Measurements from ENCODE around the gene DVL1. TPM values are rescaled to one million over a fixed set of nuclear protein-coding genes. Genes with fewer than 3 reads are reported as not detected.

DVL1 gene
- total and polyA plus RNA-seq, 10 of the 15 experiments (the other 5 are each of a cell fraction or from before 2014, with no cell fraction given), result 0.10 to 31.1 (median 4.6) TPM

DNA sequence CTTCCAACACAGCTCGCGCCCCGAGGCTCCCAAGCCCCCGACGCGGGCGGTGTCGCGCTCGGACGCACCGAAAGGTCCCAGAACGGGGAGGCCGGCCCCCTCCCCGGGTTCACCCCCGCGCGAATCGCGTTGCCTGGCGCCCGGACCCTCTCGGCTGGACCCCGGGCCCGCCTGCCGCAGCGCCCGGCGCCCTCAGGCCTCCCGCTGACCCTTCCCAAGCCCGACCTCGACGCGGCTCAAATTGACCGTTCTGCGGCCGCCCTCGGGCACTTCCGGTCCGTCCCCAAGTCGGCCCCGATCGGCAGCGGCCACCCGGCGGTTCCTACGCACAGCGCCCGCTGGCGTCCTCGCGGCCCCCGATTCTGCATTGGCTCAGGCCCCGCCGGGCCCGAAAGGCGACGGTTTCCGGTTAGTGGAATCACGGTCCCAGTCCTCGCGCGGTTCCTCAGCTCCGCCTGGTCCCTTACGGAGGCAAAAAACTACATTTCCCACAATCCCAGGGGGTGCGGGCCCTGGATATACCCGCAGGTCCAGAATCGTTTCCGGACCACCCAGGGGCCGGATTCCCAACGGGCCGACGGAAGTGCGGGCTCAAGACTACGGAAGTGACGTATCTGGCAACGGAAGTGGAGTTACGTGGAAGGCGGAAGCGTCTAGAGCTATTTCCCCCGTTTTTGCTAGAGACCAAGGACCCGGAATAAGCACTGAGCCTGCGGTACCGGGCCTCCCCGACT is 25.9 kb upstream of the DVL1 start, which contains the start of gene AURKAIP1:
AURKAIP1 (minus strand) TSS at position 279 of the 734 bp plus-strand sequence. CDS start 451 bp downstream, outside the sequence.
- H3K4me1 ChIP-seq (ENCODE audit: control insufficient read depth, insufficient read depth, low read length), result peaks cover 24% of the 10 kb centered on the region
- peak within 1 kb of the TSS; percentile 95 for H3K9ac ChIP-seq (ENCODE audit: control insufficient read depth, insufficient read depth, low read length)
- ChIA-PET SMC1A (ENCODE audit: uncharacterized antibody, unreplicated experiment) (interaction anchor here (0.6 to 1.5 kb wide), 6 partner anchors 31 to 131 kb away, joined by 3 to 5 read pairs (median 3); no protein-coding TSS in a partner anchor), RAD21 (ENCODE audit: unreplicated experiment) (interaction anchor here (1.2 to 1.4 kb wide), 5 partner anchors 24 to 131 kb away, joined by 3 to 6 read pairs (median 4); partner anchors contain the start of gene CCNL2), POLR2A (interaction anchor here (0.5 to 2.5 kb wide), 9 partner anchors 15 to 130 kb away, joined by 3 to 17 read pairs (median 3); partner anchors contain the start of gene CCNL2), CTCF (interaction anchor here (0.8 to 1.8 kb wide), 10 partner anchors 23 to 144 kb away, joined by 3 to 5 read pairs (median 4); partner anchors contain the start of genes CCNL2 and MRPL20)
- H3K79me2 ChIP-seq (ENCODE audit: control insufficient read depth, insufficient read depth, low read length), result peaks cover 30% of the 10 kb centered on the region
- H3K4me3 ChIP-seq, result peak within 1 kb of the TSS; percentile 94
- peak within 1 kb of the TSS; percentile 86 for H3K27ac ChIP-seq (ENCODE audit: control insufficient read depth, insufficient read depth)
- H2AFZ ChIP-seq (ENCODE audit: control insufficient read depth, low read depth, low read length), result peak within 1 kb of the TSS; percentile 67
- in situ Hi-C loops (cut with MboI), result no loop called here
- peak; percentile 94 for ATAC-seq
- DNase-seq (ENCODE audit: low read depth, low spot score), result peak; percentile 98
- H4K20me1 ChIP-seq (ENCODE audit: control insufficient read depth, insufficient read depth), result no peaks in the 10 kb centered on the region
- peaks cover 0 to 3% of the 10 kb centered on the region in 2 experiments; a peak in 2 of 4 replicates for H3K36me3 ChIP-seq (ENCODE audit: control insufficient read depth in 2 of 2, insufficient read depth in 2 of 2, low read length in 1 of 2)
- FAIRE-seq, result peak; percentile 100
- H3K27me3 ChIP-seq (replicated peaks in 1 of 2; ENCODE audit: control insufficient read depth in 2 of 2, insufficient read depth in 2 of 2, low read length in 1 of 2), result no peaks in the 10 kb centered on the region
- H3K9me3 ChIP-seq (replicated peaks; ENCODE audit: control insufficient read depth, insufficient read depth, low read length), result no peaks in the 10 kb centered on the region
- WGBS (ENCODE audit: insufficient coverage, insufficient replicate concordance, low lambda C conversion rate, missing lambda C conversion rate), result 1% methylated on average over 85 of the region's 85 CpGs
- H3K4me2 ChIP-seq (ENCODE audit: control insufficient read depth, insufficient read depth), result peak within 1 kb of the TSS; percentile 95
- intact Hi-C loops (cut with micrococcal nuclease; ENCODE audit: unreplicated experiment), result loop anchor here (2.0 to 10.0 kb wide), 2 partner anchors 66 to 130 kb away; partner anchors contain the start of gene PUSL1
- BruUV-seq (replicated peaks), result no TSS peak
- TF ChIP-seq POLR2A (IDR thresholded peaks at IDR 0.05; ENCODE audit: low read depth, low read length), result peak; percentile 86
- TF ChIP-seq, protein P1, sequence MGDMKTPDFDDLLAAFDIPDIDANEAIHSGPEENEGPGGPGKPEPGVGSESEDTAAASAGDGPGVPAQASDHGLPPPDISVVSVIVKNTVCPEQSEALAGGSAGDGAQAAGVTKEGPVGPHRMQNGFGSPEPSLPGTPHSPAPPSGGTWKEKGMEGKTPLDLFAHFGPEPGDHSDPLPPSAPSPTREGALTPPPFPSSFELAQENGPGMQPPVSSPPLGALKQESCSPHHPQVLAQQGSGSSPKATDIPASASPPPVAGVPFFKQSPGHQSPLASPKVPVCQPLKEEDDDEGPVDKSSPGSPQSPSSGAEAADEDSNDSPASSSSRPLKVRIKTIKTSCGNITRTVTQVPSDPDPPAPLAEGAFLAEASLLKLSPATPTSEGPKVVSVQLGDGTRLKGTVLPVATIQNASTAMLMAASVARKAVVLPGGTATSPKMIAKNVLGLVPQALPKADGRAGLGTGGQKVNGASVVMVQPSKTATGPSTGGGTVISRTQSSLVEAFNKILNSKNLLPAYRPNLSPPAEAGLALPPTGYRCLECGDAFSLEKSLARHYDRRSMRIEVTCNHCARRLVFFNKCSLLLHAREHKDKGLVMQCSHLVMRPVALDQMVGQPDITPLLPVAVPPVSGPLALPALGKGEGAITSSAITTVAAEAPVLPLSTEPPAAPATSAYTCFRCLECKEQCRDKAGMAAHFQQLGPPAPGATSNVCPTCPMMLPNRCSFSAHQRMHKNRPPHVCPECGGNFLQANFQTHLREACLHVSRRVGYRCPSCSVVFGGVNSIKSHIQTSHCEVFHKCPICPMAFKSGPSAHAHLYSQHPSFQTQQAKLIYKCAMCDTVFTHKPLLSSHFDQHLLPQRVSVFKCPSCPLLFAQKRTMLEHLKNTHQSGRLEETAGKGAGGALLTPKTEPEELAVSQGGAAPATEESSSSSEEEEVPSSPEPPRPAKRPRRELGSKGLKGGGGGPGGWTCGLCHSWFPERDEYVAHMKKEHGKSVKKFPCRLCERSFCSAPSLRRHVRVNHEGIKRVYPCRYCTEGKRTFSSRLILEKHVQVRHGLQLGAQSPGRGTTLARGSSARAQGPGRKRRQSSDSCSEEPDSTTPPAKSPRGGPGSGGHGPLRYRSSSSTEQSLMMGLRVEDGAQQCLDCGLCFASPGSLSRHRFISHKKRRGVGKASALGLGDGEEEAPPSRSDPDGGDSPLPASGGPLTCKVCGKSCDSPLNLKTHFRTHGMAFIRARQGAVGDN (IDR thresholded peaks at IDR 0.05), result peak; percentile 80
- peak; percentile 93 for TF ChIP-seq ZNF24 (IDR thresholded peaks at IDR 0.05)
- TF ChIP-seq SREBF1 (IDR thresholded peaks at IDR 0.05; ENCODE audit: low read length), result peak; percentile 86
- TF ChIP-seq MEF2B (IDR thresholded peaks at IDR 0.05; ENCODE audit: partially characterized antibody, poor library complexity, severe bottlenecking), result peak; percentile 47
- TF ChIP-seq, protein P2, sequence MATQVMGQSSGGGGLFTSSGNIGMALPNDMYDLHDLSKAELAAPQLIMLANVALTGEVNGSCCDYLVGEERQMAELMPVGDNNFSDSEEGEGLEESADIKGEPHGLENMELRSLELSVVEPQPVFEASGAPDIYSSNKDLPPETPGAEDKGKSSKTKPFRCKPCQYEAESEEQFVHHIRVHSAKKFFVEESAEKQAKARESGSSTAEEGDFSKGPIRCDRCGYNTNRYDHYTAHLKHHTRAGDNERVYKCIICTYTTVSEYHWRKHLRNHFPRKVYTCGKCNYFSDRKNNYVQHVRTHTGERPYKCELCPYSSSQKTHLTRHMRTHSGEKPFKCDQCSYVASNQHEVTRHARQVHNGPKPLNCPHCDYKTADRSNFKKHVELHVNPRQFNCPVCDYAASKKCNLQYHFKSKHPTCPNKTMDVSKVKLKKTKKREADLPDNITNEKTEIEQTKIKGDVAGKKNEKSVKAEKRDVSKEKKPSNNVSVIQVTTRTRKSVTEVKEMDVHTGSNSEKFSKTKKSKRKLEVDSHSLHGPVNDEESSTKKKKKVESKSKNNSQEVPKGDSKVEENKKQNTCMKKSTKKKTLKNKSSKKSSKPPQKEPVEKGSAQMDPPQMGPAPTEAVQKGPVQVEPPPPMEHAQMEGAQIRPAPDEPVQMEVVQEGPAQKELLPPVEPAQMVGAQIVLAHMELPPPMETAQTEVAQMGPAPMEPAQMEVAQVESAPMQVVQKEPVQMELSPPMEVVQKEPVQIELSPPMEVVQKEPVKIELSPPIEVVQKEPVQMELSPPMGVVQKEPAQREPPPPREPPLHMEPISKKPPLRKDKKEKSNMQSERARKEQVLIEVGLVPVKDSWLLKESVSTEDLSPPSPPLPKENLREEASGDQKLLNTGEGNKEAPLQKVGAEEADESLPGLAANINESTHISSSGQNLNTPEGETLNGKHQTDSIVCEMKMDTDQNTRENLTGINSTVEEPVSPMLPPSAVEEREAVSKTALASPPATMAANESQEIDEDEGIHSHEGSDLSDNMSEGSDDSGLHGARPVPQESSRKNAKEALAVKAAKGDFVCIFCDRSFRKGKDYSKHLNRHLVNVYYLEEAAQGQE (IDR thresholded peaks at IDR 0.05; ENCODE audit: low read depth, low read length), result no peak
- TF ChIP-seq ATF7 (IDR thresholded peaks at IDR 0.05; ENCODE audit: low read depth), result peak; percentile 91
- TF ChIP-seq EGR1 (IDR thresholded peaks at IDR 0.05; ENCODE audit: borderline replicate concordance in 1 of 2, low read depth in 2 of 2, low read length in 2 of 2), result peak; percentile 82 to 97
- no peak for TF ChIP-seq YBX1 (IDR thresholded peaks at IDR 0.05)
- no peak for TF ChIP-seq ZBED1 (IDR thresholded peaks at IDR 0.05; ENCODE audit: borderline replicate concordance)
- TF ChIP-seq RAD51 (IDR thresholded peaks at IDR 0.05), result no peak
- TF ChIP-seq TBL1XR1 (IDR thresholded peaks at IDR 0.05; ENCODE audit: low read depth, low read length), result peak; percentile 32; the same call in 1 of the 2 replicates
- TF ChIP-seq, protein P3, sequence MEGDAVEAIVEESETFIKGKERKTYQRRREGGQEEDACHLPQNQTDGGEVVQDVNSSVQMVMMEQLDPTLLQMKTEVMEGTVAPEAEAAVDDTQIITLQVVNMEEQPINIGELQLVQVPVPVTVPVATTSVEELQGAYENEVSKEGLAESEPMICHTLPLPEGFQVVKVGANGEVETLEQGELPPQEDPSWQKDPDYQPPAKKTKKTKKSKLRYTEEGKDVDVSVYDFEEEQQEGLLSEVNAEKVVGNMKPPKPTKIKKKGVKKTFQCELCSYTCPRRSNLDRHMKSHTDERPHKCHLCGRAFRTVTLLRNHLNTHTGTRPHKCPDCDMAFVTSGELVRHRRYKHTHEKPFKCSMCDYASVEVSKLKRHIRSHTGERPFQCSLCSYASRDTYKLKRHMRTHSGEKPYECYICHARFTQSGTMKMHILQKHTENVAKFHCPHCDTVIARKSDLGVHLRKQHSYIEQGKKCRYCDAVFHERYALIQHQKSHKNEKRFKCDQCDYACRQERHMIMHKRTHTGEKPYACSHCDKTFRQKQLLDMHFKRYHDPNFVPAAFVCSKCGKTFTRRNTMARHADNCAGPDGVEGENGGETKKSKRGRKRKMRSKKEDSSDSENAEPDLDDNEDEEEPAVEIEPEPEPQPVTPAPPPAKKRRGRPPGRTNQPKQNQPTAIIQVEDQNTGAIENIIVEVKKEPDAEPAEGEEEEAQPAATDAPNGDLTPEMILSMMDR (IDR thresholded peaks at IDR 0.05 in 2 of 3, conservative IDR thresholded peaks at IDR 0.05 in 1 of 3; ENCODE audit: control insufficient read depth in 2 of 3, extremely low read depth in 1 of 3, insufficient read depth in 1 of 3, low read depth in 3 of 3, low read length in 3 of 3), result peak in 2 of 3 experiments; percentile 33 to 35; a peak in 3 of 6 replicates
- TF ChIP-seq PML (IDR thresholded peaks at IDR 0.05; ENCODE audit: low read length), result peak; percentile 89
